Thyroid gland (tissue), 4 donors: ENCODE results near the gene FAM171A2. TPM values are rescaled to one million over a fixed set of nuclear protein-coding genes. Genes with fewer than 3 reads are reported as not detected.
"Not testable (repeated sequence)": the region's sequence is repeated elsewhere in the genome, so short reads cannot be mapped to it uniquely, and the experiment has no call there.

Experiments
- DNase-seq, 2 donors: peaks; one replicate each; pipeline ENCODE4 v3.0.0-alpha.2; 2019
- H3K27ac ChIP-seq, 3 donors: fragments of 200-600 bp; sonication (generic); 1 replicate in 2 of 3; 2 replicates in 1 of 3; pipeline ENCODE4 v1.5.1; 2016 to 2019; ENCODE audit warnings: mild to moderate bottlenecking in 1 of 3, moderate library complexity in 1 of 3
- H3K27me3 ChIP-seq: fragments of 200-600 bp; sonication (generic); one replicate; pipeline ENCODE4 v1.5.1; 2019
- H3K36me3 ChIP-seq, 2 donors: fragments of 200-600 bp; sonication (generic); one replicate each; pipeline ENCODE4 v1.5.1; 2016 to 2019
- H3K4me1 ChIP-seq, 2 donors: fragments of 200-600 bp; sonication (generic); one replicate each; pipeline ENCODE4 v1.5.1; 2017 to 2019
- H3K4me3 ChIP-seq, 3 donors: fragments of 200-600 bp; sonication (generic); replicated peaks in 1 of 3; 1 replicate in 2 of 3; 2 replicates in 1 of 3; pipeline ENCODE4 v1.5.1; 2016; ENCODE audit warnings: mild to moderate bottlenecking in 1 of 3
- H3K9me3 ChIP-seq: fragments of 200-600 bp; sonication (generic); one replicate; pipeline ENCODE4 v1.5.1; 2017
- POLR2A ChIP-seq, 2 donors: fragments of 450-650 bp; IDR thresholded peaks; one replicate each; pipeline ENCODE4 v1.6.1; 2017; ENCODE audit warnings: antibody characterized with exemption in 2 of 2, mild to moderate bottlenecking in 2 of 2, moderate library complexity in 1 of 2
- WGBS, 2 donors: methylation state at CpG; one replicate each; pipeline ENCODE4 v1.1.5; 2017; 5-methylcytosine and 5-hydroxymethylcytosine counted together
- intact Hi-C: fragments of 100-400 bp; cut with DNase I; formaldehyde crosslinking; loops from one replicate; pipeline ENCODE4 v1.15.1; 2023
- total RNA-seq, 4 donors: library from RNA; depleted of rRNA; stranded (reverse); fragments of >200 nt; gene quantifications; one replicate each; pipeline ENCODE4 v1.2.3, GENCODE V29; 2016
- TF ChIP-seq, protein P1 (sequence below), 6 experiments: fragments of 200-600 bp in 3 of 6; fragments of 450-650 bp in 3 of 6; sonication (generic) in 3 of 6; IDR thresholded peaks; one replicate each; pipeline ENCODE4 v1.5.1; 2016 to 2019; ENCODE audit warnings: antibody characterized with exemption in 6 of 6, mild to moderate bottlenecking in 2 of 6, inconsistent platforms in 1 of 6, moderate library complexity in 1 of 6

FAM171A2 gene
- total RNA-seq, 4 donors from 2014 or later = 7.1 to 15.0 (median 10.4) TPM

- H3K4me1 ChIP-seq = peaks cover 6 to 14% of the 10 kb centered on the region in 2 donors
- no peaks in the 10 kb centered on the region for H3K27me3 ChIP-seq
- WGBS, 2 donors = 90 to 94% methylated on average over 4 to 6 of the region's 6 CpGs
- DNase-seq = no peak
- intact Hi-C loops = loop anchor here (5.0 kb wide), 1 partner anchor 147 kb away; no protein-coding TSS in a partner anchor
- no peak for TF ChIP-seq POLR2A (IDR thresholded peaks at IDR 0.05)
- TF ChIP-seq, protein P1, sequence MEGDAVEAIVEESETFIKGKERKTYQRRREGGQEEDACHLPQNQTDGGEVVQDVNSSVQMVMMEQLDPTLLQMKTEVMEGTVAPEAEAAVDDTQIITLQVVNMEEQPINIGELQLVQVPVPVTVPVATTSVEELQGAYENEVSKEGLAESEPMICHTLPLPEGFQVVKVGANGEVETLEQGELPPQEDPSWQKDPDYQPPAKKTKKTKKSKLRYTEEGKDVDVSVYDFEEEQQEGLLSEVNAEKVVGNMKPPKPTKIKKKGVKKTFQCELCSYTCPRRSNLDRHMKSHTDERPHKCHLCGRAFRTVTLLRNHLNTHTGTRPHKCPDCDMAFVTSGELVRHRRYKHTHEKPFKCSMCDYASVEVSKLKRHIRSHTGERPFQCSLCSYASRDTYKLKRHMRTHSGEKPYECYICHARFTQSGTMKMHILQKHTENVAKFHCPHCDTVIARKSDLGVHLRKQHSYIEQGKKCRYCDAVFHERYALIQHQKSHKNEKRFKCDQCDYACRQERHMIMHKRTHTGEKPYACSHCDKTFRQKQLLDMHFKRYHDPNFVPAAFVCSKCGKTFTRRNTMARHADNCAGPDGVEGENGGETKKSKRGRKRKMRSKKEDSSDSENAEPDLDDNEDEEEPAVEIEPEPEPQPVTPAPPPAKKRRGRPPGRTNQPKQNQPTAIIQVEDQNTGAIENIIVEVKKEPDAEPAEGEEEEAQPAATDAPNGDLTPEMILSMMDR (IDR thresholded peaks at IDR 0.05) = no peak
- H3K9me3 ChIP-seq = no peaks in the 10 kb centered on the region
- no peak overlapping the region for H3K27ac ChIP-seq
- H3K4me3 ChIP-seq = no peak overlapping the region
- peaks cover 27 to 30% of the 10 kb centered on the region in 2 donors for H3K36me3 ChIP-seq
These were observed 14.7 kb downstream of the FAM171A2 start for GRCh38 chr17:44348988-44349364.

GRCh38 chr17:44348234-44348987 lies 15.2 kb downstream of the FAM171A2 start:
- H3K27me3 ChIP-seq = no peaks in the 10 kb centered on the region
- 83 to 92% methylated on average over 8 to 9 of the region's 9 CpGs for WGBS, 2 donors
- H3K27ac ChIP-seq = no peak overlapping the region

DNA sequence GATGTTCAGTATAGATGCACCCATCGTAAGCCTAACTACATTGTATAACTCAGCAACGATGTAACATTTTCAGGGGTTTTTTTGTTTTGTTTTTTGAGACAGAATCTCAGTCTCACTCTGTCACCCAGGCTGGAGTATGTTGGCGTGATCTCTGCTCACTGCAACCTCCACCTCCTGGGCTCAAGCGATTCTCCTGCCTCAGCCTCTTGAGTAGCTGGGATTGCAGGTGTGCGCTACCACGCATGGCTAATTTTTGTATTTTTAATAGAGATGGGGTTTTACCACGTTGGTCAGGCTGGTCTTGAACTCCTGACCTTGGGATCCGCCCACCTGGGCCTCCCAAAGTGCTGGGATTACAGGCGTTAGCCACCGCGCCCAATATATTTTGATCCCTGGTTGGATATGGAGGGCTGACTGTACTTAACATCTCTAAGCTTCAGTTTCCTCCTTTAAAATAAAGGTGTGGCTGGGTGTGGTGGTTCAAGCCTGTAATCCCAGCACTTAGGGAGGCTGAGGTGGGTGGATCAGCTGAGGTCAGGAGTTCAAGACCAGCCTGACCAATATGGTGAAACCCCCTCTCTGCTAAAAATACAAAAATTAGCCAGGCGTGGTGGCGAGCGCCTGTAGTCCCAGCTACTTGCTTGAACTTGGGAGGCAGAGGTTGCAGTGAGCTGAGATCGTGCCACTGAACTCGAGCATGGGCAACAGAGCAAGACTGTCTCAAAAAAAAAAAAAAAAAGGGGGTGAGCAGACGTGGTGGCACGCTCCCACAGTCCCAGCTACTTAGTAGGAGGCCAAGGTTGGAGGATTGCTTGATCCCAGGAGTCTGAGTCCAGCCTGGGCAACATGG lies 16.2 kb downstream of the FAM171A2 start:
- not testable (repeated sequence) for H3K27ac ChIP-seq, DNase-seq, H3K4me3 ChIP-seq, H3K27me3 ChIP-seq, H3K9me3 ChIP-seq
- 70 to 75% methylated on average over 18 of the region's 18 CpGs for WGBS, 2 donors
- peaks cover 6 to 14% of the 10 kb centered on the region in 2 donors for H3K4me1 ChIP-seq
- intact Hi-C loops = loop anchor here (5.0 kb wide), 1 partner anchor 145 kb away; no protein-coding TSS in a partner anchor
- peaks cover 21 to 27% of the 10 kb centered on the region in 2 donors for H3K36me3 ChIP-seq

More at GRCh38 chr17:44348234-44348987, 15.2 kb downstream of the FAM171A2 start:
- intact Hi-C loops = loop anchor here (5.0 kb wide), 1 partner anchor 146 kb away; no protein-coding TSS in a partner anchor
- H3K4me1 ChIP-seq = peaks cover 6 to 14% of the 10 kb centered on the region in 2 donors
- H3K9me3 ChIP-seq = no peaks in the 10 kb centered on the region
- peaks cover 27 to 30% of the 10 kb centered on the region in 2 donors for H3K36me3 ChIP-seq
- DNase-seq = no peak
- no peak overlapping the region for H3K4me3 ChIP-seq
- TF ChIP-seq, protein P1 (IDR thresholded peaks at IDR 0.05) = no peak
- TF ChIP-seq POLR2A (IDR thresholded peaks at IDR 0.05) = no peak

- Histone ChIP-seq H3K4me3 (peak overlapping the region in 1 of 3 donors; percentile 88), H3K27ac (peak overlapping the region in 2 of 3 donors; percentile 12 to 83), H3K9me3 (no peaks in the 10 kb centered on the region), H3K4me1 (peaks cover 6 to 14% of the 10 kb centered on the region in 2 donors), H3K36me3 (peaks cover 10 to 16% of the 10 kb centered on the region in 2 donors), H3K27me3 (no peaks in the 10 kb centered on the region)
- WGBS, 2 donors = 71 to 78% methylated on average over 11 to 12 of the region's 13 CpGs
- DNase-seq = no peak
- TF ChIP-seq, protein P1 (IDR thresholded peaks at IDR 0.05) = no peak
- no peak for TF ChIP-seq POLR2A (IDR thresholded peaks at IDR 0.05)
- intact Hi-C loops = loop anchor here (5.0 kb wide), 1 partner anchor 144 kb away; no protein-coding TSS in a partner anchor
These were observed 17.4 kb downstream of the FAM171A2 start for GRCh38 chr17:44346064-44346844.
